MM.1S (cell line): ENCODE data around the gene CYP24A1.

Experiments
- EZH2 ChIP-seq: fragments of 300-600 bp; sonication (generic); optimal IDR thresholded peaks from 2 replicates; pipeline ENCODE3; 2017; ENCODE audit warnings: low read depth, mild to moderate bottlenecking, antibody characterized with exemption, low read length, mixed read lengths
- EZH2phosphoT487 ChIP-seq: fragments of 300-600 bp; sonication (generic); IDR thresholded peaks from 2 replicates; pipeline ENCODE4 v1.6.1; 2018; ENCODE audit warnings: antibody characterized with exemption, low read length
- TF ChIP-seq, protein P1 (sequence below): fragments of 300-600 bp; sonication (generic); IDR thresholded peaks from 2 replicates; pipeline ENCODE4 v1.5.1; 2016; ENCODE audit warnings: antibody characterized with exemption, low read length, mixed read lengths

DNA sequence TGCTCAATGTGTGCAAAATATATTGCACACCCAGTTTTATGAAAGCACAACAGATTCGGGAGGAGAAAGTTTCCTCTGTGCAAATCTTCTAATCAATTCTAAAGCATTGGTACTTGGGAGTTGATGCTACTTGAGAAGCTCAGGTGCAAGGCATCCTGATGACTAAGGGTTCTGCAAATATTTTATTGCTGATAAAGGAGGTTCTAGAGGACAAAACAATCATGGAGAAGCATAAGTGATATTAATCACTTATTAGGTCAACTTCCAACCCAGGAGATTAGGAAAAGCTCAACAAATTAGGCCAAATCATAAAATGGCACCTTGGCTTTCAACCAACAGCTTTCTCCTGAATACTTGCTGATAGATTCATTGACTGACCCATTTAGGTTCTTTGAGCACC lies 27.1 kb downstream of the CYP24A1 start:
- TF ChIP-seq, protein P1, sequence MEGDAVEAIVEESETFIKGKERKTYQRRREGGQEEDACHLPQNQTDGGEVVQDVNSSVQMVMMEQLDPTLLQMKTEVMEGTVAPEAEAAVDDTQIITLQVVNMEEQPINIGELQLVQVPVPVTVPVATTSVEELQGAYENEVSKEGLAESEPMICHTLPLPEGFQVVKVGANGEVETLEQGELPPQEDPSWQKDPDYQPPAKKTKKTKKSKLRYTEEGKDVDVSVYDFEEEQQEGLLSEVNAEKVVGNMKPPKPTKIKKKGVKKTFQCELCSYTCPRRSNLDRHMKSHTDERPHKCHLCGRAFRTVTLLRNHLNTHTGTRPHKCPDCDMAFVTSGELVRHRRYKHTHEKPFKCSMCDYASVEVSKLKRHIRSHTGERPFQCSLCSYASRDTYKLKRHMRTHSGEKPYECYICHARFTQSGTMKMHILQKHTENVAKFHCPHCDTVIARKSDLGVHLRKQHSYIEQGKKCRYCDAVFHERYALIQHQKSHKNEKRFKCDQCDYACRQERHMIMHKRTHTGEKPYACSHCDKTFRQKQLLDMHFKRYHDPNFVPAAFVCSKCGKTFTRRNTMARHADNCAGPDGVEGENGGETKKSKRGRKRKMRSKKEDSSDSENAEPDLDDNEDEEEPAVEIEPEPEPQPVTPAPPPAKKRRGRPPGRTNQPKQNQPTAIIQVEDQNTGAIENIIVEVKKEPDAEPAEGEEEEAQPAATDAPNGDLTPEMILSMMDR: no peak
- TF ChIP-seq EZH2: no peak
- no peak for TF ChIP-seq EZH2phosphoT487
